GM12891 (cell line): ENCODE data around the gene VIPR1.

Experiments
- PAX5 ChIP-seq: IDR thresholded peaks from 2 replicates; pipeline ENCODE4 v1.6.1; 2011; ENCODE audit warnings: low read length, moderate library complexity, mild to moderate bottlenecking; ENCODE audit not compliant: insufficient read depth, severe bottlenecking
- POLR2A ChIP-seq: IDR thresholded peaks from 2 replicates; pipeline ENCODE4 v1.6.1; 2011; ENCODE audit warnings: low read depth, low read length, control low read depth
- POLR2AphosphoS5 ChIP-seq: IDR thresholded peaks from 2 replicates; pipeline ENCODE4 v1.6.1; 2011; ENCODE audit warnings: low read depth, low read length, control low read depth
- TAF1 ChIP-seq: IDR thresholded peaks from 2 replicates; pipeline ENCODE4 v1.6.1; 2011; ENCODE audit warnings: low read depth, low read length, control low read depth

DNA sequence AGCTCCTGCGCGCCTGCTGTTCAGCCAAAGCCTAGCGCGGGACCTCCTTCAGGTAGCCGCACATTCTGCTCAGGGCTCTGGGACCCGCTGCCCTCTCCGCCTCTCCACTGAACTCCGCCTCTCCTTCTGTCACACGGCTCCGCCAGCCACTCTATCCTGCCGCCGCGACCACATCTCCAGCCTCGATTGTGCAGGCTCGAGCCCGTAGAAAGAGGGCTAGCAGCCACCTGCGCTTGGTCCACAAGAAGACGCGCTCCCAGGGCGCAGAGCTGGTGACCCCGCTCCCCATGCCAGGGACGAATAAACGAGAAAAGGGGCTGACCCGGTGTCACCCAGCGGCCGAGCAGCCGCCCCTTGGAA lies 1.1 kb upstream of the VIPR1 start:
- TF ChIP-seq POLR2AphosphoS5 = no peak
- no peak for TF ChIP-seq POLR2A
- no peak for TF ChIP-seq TAF1
- TF ChIP-seq PAX5 = no peak
